Upper lobe of left lung (tissue), 4 donors: Measurements from ENCODE around the gene TMEM95.

ENCODE experiments used
- CTCF ChIP-seq, 6 experiments: fragments of 450-650 bp in 4 of 6; fragments of 200-600 bp in 2 of 6; sonication (generic) in 2 of 6; IDR thresholded peaks; one replicate each; pipeline ENCODE4 v1.5.1; 2016 to 2019; ENCODE audit warnings: antibody characterized with exemption in 6 of 6
- EP300 ChIP-seq, 4 donors: sonication (generic); formaldehyde crosslinking; IDR thresholded peaks; one replicate each; pipeline ENCODE4 v1.5.1; 2017; ENCODE audit warnings: antibody characterized with exemption in 4 of 4, control low read depth in 2 of 4
- POLR2AphosphoS5 ChIP-seq, 2 donors: sonication (generic); formaldehyde crosslinking; IDR thresholded peaks; one replicate each; pipeline ENCODE4 v1.5.1; 2017; ENCODE audit warnings: antibody characterized with exemption in 2 of 2

DNA sequence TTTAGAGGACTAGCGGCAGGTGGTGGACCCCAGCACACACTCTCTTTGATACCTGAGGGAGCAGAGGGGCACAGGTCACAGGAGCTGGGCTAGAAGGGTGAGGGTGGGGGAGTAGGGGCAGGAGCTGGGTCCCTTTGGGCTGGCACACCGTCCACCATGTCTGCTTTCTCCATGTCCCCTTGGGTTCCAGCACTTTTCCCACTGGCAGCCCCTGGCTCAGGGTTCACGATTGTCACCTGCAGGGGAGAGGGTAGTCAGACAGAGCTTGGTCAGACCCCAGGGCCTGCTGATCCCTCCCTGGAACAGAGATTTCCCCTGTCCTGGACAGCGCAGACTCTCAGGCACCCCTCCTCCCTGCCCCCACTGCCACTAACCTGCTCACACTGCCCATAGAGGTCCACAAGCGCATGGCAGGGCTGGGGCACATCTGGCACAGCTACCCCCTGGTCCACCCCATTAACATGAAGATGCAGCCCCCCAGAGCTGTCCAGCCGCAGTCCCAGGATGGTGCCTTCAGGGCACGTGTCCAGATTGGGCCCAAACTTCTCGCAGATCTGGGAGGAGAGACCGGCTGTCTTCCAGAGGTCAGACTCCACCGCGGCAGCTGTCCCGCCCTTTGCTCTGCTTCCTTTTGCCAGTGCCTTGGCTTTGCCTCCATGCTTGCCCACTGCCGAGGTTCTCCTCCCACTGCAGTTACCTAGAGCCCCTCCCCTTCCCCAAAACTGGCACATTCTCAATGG lies 36.7 kb upstream of the TMEM95 start:
- TF ChIP-seq EP300 (IDR thresholded peaks at IDR 0.05) (no peak), CTCF (IDR thresholded peaks at IDR 0.05) (no peak), POLR2AphosphoS5 (IDR thresholded peaks at IDR 0.05) (no peak)
